ENCODE data around the gene ERBIN. TPM values are rescaled to one million over a fixed set of nuclear protein-coding genes. Genes with fewer than 3 reads are reported as not detected.
"Not testable (repeated sequence)": the region's sequence is repeated elsewhere in the genome, so short reads cannot be mapped to it uniquely, and the experiment has no call there.

The ERBIN gene
- total RNA-seq, 1 donor from 2014 or later: 88.5 TPM

DNA sequence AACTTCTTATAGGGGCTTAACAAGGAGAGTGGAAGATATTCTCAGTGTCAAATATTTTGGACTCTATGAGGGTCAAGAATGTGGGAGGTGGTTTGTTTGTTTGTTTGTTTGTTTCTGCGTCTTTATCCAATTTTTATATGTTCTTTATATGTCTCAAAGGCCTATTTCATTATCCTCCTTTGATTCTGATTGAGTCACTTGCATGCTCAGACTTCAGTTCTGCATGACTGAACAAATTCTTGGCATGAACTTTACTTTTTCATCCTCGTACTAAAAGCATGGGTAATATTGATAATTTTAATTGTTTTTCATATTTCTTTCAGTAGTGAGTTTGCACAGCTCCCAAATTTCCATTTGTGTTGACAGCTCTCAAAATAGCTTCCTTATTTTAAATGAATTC is 19.2 kb upstream of the ERBIN start:
- ChIA-PET POLR2A (no interaction called here), CTCF (no interaction called here)
- Mint-ChIP-seq H3K36me3 (ENCODE audit: low read depth) (no peaks in the 10 kb centered on the region), H3K4me3 (no peak overlapping the region), H3K27ac (no peak overlapping the region), H3K27me3 (no peaks in the 10 kb centered on the region), H3K9me3 (no peaks in the 10 kb centered on the region), H3K4me1 (no peaks in the 10 kb centered on the region)
- ATAC-seq (ENCODE audit: low read depth): no peak
- intact Hi-C loops (cut with micrococcal nuclease): no loop called here
- DNase-seq: no peak
- TF ChIP-seq, protein P1, sequence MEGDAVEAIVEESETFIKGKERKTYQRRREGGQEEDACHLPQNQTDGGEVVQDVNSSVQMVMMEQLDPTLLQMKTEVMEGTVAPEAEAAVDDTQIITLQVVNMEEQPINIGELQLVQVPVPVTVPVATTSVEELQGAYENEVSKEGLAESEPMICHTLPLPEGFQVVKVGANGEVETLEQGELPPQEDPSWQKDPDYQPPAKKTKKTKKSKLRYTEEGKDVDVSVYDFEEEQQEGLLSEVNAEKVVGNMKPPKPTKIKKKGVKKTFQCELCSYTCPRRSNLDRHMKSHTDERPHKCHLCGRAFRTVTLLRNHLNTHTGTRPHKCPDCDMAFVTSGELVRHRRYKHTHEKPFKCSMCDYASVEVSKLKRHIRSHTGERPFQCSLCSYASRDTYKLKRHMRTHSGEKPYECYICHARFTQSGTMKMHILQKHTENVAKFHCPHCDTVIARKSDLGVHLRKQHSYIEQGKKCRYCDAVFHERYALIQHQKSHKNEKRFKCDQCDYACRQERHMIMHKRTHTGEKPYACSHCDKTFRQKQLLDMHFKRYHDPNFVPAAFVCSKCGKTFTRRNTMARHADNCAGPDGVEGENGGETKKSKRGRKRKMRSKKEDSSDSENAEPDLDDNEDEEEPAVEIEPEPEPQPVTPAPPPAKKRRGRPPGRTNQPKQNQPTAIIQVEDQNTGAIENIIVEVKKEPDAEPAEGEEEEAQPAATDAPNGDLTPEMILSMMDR (IDR thresholded peaks at IDR 0.05): no peak

DNA sequence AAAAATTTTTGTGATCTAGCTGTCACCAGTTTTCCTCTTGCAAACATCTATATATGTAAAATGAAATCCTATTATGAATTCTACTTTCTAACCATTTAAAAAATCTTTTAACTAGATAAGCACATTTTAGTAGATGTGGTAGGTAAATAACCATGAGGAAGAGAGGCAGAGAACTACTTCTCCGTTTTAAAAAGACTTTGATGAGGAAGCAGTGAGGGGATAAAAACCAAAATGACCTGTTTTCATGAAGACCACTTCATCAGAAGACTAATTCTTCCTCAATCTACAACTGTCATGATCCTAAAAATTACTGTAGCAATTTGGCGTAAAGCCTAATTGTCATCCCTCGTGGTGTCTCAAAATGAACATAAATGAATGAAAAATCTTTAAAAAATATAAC is 15.7 kb upstream of the ERBIN start:
- no peaks in the 10 kb centered on the region for H3K27me3 Mint-ChIP-seq
- intact Hi-C loops (cut with micrococcal nuclease): no loop called here

DNA sequence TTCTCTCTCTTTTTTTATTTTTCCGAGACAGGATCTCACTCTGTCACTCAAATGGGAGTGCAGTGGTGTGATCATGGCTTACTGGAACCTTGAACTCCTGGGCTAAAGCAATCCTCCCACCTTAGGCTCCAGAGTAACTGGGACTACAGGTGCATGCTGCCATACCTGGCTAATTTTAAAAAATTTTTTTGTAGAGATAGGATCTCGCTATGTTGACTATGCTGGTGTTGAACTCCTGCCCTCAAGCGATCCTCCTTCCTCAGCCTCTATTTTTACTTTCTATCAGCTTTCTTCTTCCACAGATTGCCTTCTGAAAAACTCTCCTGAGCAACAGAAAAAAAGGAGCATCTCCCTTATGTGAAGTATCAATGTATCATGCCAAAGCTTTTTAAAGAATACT is 14.1 kb upstream of the ERBIN start:
- ChIA-PET POLR2A (no interaction called here), CTCF (no interaction called here)
- DNase-seq: no peak

More for the DNA sequence above, 15.7 kb upstream of the ERBIN start:
- ChIA-PET POLR2A (no interaction called here), CTCF (no interaction called here)
- TF ChIP-seq, protein P1 (IDR thresholded peaks at IDR 0.05): no peak
- peaks cover 5% of the 10 kb centered on the region for H3K4me1 Mint-ChIP-seq
- ATAC-seq (ENCODE audit: low read depth) (no peak), DNase-seq (no peak)
- no peak overlapping the region for H3K27ac Mint-ChIP-seq
- H3K36me3 Mint-ChIP-seq (ENCODE audit: low read depth): no peaks in the 10 kb centered on the region
- no peaks in the 10 kb centered on the region for H3K9me3 Mint-ChIP-seq
- H3K4me3 Mint-ChIP-seq: no peak overlapping the region

DNA sequence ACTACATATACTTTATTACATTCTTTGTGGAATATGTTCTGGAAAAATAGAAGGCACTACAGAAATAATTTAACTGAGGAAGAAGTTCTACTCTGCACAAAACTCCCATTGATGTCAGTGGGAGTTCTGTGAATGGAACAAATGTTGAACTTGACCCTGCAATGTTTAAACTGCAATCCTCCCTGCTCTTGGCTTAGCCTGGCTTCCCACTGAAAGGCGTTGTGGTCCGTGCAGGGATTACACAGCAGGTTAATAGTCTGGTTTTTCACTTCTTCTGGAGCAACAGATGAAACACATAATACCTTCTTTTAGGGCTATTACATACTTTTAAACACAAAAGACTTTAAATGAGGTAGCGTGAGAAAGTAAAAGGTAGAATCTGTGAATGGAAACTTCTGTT is 12.9 kb upstream of the ERBIN start:
- intact Hi-C loops (cut with micrococcal nuclease): no loop called here
- Mint-ChIP-seq H3K4me1 (peaks cover 14% of the 10 kb centered on the region), H3K27ac (no peak overlapping the region), H3K9me3 (no peaks in the 10 kb centered on the region), H3K27me3 (no peaks in the 10 kb centered on the region), H3K36me3 (ENCODE audit: low read depth) (no peaks in the 10 kb centered on the region), H3K4me3 (no peak overlapping the region)
- TF ChIP-seq, protein P1 (IDR thresholded peaks at IDR 0.05): no peak
- no peak for DNase-seq
- ChIA-PET CTCF (no interaction called here), POLR2A (interaction anchor here (1.3 kb wide), 1 partner anchor 11 kb away, joined by 8 read pairs; no protein-coding TSS in a partner anchor)
- ATAC-seq (ENCODE audit: low read depth): no peak

More for the DNA sequence above, 14.1 kb upstream of the ERBIN start:
- no peaks in the 10 kb centered on the region for H3K9me3 Mint-ChIP-seq
- intact Hi-C loops (cut with micrococcal nuclease): no loop called here
- no peaks in the 10 kb centered on the region for H3K36me3 Mint-ChIP-seq (ENCODE audit: low read depth)
- no peaks in the 10 kb centered on the region for H3K27me3 Mint-ChIP-seq
- no peak overlapping the region for H3K27ac Mint-ChIP-seq
- H3K4me3 Mint-ChIP-seq: no peak overlapping the region
- no peak for ATAC-seq (ENCODE audit: low read depth)
- peaks cover 13% of the 10 kb centered on the region for H3K4me1 Mint-ChIP-seq
- TF ChIP-seq, protein P1 (IDR thresholded peaks at IDR 0.05): no peak

DNA sequence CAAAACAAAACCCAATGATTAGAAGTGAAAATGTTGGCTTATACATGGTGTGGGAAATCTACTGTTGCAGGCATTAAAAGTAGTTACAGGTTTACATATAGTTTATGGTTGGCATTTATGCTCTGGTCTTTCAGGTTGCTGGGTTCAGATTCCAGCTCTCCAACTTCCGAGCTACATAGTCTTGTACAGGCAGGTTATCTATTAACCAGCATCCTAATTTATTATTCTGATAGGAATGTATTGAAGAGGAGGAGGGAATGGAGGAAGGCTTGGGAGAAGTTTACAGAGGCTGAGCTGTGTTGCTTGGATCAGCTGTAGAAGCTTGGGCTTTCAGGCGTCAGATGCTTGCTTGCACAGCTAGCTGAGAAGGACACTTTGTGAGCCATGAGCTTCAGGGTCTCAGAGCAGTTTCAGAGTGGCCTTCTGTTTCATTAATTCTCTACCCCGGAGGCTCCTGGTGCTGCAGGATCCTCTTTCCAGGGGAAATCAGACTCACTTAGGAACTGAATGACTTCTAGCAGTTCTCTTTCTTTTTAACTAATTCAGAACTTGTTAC is 11.7 kb upstream of the ERBIN start:
- CTCF ChIA-PET: no interaction called here
- DNase-seq: no peak
- Mint-ChIP-seq H3K27ac (no peak overlapping the region), H3K27me3 (no peaks in the 10 kb centered on the region), H3K4me1 (peaks cover 14% of the 10 kb centered on the region), H3K36me3 (ENCODE audit: low read depth) (no peaks in the 10 kb centered on the region), H3K9me3 (no peaks in the 10 kb centered on the region), H3K4me3 (no peak overlapping the region)
- no peak for ATAC-seq (ENCODE audit: low read depth)
- TF ChIP-seq, protein P1 (IDR thresholded peaks at IDR 0.05): no peak
- POLR2A ChIA-PET: interaction anchor here (1.3 kb wide), 1 partner anchor 10 kb away, joined by 8 read pairs; no protein-coding TSS in a partner anchor
- intact Hi-C loops (cut with micrococcal nuclease): no loop called here

DNA sequence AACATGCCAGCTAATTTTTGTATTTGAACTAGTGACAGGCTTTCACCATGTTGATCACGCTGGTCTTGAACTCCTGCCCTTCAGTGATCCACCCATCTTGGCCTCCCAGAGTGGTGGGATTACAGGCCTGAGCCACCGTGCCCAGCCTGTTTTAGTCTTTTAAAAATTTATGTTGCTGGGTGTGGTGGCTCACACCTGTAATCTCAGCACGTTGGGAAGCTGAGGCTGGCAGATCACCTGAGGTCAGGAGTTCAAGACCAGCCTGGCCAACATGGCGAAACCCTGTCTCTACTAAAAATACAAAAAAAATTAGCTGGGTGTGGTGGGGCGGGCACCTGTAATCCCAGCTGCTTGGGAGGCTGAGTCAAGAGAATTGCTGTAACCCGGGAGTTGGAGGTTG is 10.7 kb upstream of the ERBIN start:
- H3K27me3 Mint-ChIP-seq; H3K4me3 Mint-ChIP-seq; ATAC-seq (ENCODE audit: low read depth); DNase-seq; intact Hi-C loops (cut with micrococcal nuclease); H3K27ac Mint-ChIP-seq; H3K9me3 Mint-ChIP-seq; CTCF ChIA-PET; H3K36me3 Mint-ChIP-seq (ENCODE audit: low read depth): not testable (repeated sequence)
- POLR2A ChIA-PET: interaction anchor here (0.7 kb wide), 1 partner anchor 11 kb away, joined by 4 read pairs; the partner anchor contains the start of gene ERBIN
- H3K4me1 Mint-ChIP-seq: peaks cover 14% of the 10 kb centered on the region

All from activated B cell treated with CpG ODN at 0.5 μM for 24 hours (primary cell).